NCI-H146 treated with DMSO at 0.1 percent for 48 hours (cell line): Measurements from ENCODE around the gene ALG9.

Experiments
- DNase-seq: peaks from one replicate; lab custom pipeline; 2025; ENCODE audit not compliant: unreplicated experiment; lab: John Stamatoyannopoulos, UW

ALG9 gene

DNA sequence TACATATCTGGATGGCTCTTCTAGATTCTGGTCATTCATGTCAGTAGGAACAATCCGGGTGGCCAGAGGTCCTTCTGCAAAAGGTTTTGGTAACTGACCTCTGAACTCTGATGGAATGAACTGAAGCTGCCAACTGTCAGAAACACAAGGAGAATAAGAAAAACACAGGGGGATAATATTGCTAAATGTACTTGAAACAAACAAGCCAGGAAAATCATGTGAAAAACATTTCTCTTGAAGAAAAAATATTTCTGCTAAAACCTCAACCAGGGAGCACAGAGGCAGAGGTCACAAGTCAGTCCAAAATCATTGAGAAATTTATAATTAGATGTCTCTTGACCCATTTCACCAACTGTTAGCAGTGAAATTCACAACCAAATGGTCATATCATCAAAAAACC lies 35.2 kb downstream of the ALG9 start:
- no peak for DNase-seq

DNA sequence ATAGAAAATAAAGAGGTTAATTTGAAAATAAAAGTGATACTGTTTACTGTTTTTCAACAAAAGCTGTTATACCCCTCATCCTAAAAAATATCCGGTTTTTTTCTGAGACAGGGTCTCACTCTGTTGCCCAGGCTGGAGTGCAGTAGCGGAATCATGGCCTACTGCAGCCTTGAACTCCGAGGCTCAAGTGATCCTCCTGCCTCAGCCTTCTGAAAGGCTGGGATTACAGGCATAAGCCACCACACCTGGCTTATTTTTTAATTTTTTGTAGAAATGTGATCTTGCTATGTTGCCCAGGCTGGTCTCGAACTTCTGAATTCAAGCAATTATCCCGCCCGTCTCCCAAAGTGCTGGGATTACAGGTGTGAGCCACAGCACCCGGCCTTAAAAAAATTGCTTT lies 35.7 kb downstream of the ALG9 start:
- DNase-seq: no peak

DNA sequence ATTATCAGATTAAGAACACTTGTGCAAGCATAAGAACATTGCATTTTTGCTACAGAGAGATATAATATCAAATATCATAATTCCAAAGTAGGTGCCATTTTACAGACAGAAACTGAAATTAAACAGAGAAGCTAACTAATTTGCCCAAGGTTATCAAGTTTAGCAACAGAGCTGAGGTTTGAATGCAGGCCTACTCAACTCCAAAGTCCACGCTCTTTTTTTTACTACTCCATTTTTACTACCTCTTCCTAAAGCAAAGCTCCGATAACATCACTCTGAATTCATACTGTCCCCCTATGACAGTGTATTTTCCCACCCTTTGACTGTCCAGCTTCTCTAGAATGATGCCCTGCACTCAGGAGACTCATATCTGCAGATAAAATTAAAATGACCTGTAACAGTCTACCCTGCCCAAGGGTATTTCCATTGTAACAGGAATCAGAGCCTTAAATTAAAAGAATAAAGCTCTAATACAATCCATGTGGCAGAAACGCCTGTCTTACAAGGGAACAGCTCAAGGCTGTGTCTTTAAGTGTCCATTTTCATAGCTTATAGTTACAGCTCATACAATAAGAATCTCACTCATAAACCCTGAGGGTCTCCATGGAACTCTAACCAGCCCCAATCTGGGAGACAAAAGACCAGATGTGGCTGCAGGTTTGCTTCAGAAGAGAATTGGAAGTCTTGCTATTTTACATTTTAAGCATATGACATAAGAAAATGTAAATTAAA lies 36.8 kb downstream of the ALG9 start:
- no peak for DNase-seq

DNA sequence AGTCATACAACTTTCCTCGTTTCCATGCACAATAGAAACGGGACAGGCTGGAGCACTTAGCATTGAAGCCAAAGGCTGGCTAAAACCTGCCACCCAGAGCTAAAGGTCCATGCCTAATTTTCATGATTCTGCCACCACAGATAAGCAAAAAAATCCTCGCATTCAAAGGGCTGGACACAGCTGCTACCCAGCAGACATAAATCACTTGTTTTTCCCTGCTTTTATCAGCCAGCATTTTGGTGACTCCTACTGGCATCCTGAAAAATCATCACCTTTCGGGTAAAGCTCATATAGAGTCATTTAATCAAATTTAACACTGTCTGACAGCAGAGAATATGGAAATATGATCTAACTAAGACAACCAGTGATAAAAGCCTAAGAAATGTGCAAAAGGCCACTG lies 37.9 kb downstream of the ALG9 start:
- DNase-seq: no peak

DNA sequence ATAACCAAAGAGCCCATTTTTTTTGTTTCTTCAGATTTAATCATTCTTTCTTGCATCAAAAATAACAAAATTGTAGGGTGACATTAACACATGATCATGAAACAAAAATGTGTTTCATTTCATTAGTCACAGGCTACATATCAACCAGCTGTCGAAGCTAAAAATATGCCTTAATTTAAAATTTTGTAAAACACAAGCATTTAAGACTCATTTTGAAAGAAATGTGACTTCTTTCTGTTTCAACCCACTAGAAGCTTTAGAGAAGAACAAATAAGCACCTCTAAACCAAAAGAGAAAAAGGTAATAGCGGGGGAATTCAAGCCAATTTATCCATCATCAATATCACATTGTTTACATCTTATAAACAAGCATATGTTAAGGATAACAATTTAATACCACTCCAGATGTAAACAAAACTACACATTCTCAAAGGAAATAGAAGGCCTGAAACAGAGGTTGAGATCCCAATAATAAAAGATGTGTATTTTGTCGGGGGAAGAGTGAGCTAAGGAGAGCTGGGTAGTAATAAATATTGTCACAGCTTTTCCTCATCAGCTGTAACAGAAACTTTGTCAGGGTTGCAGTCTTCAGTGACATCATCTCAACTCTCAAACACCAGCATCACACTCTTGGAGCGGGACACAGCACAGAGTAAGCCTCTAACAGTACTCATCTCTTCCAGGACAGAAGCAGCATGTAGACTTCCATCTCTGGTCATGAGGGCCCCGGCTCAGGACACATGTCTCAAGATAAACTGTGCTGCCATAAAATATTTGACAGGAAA lies 42.0 kb downstream of the ALG9 start:
- DNase-seq: no peak

DNA sequence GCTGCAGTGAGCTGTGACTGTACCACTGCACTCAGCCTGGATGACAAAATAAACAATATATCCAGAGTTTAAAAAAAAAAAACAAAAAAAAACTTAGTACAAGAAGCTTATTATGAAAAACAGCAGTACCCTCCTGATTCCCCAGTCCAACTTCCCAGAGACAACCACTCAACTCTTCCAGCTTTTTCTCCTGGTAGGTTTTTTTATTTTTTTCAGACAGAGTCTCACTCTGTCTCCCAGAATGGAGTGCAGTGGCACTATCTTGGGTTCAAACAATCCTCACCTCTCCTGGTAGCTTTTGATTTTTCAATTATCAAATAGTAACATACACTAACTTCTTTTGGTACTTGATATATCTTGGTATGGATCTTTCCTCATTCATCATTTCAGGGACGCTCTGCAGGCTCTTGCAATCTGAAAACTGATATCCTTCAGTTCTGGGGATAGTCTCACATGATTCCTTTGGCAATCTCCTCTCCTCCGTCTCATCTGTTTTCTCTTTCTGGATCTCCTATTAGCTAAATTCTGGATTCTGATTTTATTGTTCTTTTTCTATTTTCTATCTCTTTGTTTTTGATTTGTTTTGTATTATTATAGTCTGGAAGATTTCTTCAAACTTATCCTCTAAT lies 44.9 kb downstream of the ALG9 start:
- no peak for DNase-seq

DNA sequence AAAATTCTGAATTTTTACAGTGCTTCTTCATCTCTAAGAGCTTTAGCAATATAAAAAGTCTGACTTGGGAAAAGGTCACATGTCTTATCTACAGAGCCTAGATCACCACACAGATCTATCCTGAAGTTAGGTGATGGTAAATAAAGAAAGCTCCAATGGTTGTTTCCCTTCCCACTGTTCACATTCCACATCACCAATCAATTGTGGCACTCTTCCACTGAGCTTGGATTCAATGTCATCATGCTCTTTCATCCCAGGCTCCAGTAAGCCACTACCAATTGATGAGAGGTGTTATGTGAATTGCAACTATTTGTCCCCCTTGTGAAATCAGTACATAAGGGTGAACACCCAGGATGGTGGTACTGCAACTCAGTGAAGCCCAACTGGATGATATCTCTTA lies 47.8 kb downstream of the ALG9 start:
- DNase-seq: no peak

DNA sequence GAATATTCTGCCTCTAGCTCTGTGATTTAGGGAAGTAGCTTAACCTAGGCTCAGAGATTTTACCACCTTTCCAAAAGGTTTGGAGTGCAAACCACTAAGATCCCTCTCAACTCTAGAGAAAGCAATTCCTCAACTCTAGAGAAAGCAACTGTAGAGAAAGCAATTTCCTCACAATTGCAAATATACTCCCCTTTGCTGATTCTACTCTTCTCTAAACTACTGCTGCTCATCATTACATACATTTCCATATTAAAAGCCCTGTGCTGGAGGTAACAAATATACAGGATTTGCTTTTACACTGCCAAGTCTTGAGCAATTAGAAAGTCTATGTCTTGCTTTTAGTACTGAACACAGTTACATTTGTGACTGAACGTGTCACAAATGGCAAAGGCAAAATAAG lies 48.2 kb downstream of the ALG9 start:
- DNase-seq: no peak

DNA sequence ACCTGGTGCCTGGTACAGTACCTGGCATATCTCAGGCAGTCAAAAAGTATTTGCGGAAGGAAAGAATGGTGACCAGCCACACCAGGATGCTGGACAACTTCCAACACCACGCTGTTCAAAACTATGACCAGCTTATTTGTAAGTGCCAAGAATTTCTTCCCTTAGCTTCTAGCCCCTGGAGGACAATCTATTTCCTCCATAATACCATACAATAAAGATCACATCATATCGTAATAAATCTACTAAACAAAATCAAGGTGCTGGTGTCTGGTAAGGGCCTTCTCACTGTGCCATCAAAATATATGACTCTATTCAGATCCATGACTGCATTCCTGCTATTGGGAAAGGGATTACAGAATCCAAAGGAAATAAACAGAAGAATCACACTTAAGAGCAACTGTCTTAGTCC lies 51.5 kb downstream of the ALG9 start:
- DNase-seq: no peak

DNA sequence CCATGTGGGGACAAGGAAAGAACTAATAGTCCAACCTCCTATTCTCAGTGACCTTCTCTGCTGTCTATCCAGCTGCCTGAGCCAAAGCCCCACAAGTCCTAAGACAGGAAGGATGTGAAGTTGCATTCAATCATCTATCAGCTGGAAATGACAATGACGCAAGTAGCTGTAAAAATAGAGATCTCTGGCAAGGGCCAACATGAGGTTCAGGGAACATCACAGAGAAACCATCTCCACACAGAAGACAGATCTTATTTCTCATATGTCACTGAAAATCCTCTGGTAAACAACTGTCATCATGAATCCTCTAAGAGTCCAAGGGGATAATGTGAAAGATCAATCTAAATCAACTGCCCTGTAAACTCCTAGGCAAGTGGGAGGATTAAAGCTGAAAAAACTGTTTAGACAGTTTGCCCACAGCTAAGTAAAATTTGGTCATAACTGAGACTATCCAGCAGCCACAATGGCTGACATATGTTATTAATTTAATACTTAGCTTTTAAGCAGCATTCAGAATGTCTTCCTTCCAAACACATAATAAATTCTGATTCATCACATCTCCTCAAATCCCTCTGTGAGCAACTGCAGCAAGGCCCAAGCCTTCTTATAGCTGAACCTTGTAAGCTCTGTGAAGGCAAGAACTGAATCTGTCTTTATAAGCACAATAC lies 52.1 kb downstream of the ALG9 start:
- DNase-seq: no peak

DNA sequence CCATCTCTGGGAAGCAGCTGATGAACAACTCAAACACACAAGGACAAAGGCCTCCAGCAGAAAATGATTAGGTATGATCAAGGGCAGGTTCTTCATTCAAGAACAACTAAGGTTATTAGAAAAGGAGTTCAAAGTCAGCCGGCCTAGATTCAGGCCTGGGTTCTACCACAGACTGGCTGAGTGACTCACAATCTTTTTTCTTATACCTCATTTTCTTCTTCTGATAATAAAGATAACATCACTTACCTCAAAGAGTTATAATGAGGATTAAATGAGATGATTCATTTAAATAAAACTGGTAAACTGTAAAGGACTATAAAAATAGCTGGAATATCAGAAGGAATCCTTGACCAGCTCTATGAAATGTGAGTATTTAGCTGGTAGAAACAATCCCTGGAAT lies 55.9 kb downstream of the ALG9 start:
- no peak for DNase-seq

DNA sequence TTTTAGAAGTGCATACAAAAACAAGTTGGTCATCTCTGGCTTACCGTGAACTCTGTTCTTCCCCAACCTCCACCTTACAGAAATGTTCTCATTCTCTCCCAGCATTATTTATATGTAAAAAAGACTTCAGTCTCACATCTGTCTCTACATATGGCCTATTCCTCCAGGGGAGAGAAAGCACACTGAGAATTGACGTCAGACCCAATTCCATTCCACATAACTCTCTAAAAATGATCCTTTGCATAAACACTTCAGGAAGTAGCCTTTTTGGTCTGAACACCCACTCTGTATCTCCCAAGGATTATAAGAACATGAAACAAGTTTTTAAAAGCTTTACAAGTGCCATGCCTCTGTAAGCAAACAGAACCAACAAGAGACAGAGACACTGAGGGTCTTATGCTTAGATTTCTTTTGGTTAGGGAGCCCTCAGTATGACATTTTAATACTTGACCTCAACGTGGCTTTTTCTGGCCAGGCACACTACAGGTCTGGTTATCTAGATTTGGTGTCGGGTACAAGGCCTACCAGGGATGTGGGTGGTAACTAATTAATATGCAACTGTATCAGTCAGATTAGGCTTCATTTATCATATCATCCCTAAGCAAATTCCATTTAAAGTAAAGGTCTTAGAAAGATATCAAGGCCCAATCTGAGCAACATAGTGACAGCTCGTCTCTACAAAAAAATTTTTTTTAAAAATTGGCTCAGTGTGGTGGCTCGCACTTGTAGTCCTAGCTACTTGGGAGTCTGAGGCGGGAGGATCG lies 56.6 kb downstream of the ALG9 start:
- DNase-seq: no peak

DNA sequence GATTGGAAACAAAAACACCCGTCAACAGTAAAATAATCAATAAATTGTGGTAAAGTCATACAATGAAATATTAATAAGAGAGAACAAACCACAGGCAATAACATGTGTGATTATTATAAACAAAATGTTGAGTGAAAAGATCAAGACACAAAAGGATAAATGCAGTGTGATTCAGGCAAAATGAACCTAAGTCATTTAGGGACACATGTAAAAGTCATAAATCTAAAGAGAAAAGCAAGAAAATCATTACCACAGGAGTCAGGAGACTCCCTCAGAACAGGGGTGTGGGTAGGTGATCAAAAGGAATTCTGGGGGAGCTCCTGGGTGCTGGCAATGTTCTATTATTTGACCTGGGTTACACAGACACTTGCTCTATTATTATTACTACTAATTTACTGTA lies 57.3 kb downstream of the ALG9 start:
- no peak for DNase-seq

DNA sequence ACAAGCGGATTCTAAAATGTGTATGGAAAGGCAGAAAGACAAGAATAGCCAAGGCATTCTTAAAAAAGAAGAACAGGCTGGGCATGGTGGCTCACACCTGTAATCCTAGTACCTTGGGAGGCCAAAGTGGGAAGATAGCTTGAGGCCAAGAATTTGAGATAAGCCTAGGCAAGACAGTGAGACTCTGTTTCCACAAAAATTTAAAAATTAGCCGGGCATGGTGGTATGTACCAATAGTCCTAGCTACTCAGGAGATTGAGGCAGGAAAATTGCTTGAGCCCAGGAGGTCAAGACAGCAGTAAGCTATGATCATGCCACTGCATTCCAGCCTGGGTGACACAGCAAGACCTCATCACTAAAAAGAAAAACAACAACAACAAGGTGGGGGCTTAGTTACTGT lies 59.2 kb downstream of the ALG9 start:
- DNase-seq: no peak

DNA sequence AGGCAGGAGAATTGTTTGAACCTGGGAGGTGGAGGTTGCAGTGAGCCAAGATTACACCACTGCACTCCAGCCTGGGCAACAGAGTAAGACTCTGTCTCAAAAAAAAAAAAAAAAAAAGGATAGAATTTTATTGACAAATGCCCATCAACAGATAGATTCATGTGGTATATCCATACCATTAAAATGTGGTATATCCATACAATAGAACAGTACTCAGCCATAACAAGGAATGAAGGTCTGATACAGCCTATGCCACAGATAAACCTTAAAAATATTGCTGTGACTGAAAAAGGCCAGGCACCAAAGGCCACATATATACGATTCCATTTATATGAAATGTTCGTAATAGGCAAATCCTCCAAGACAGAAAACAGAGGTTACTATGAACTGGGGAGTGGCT lies 59.9 kb downstream of the ALG9 start:
- DNase-seq: no peak

DNA sequence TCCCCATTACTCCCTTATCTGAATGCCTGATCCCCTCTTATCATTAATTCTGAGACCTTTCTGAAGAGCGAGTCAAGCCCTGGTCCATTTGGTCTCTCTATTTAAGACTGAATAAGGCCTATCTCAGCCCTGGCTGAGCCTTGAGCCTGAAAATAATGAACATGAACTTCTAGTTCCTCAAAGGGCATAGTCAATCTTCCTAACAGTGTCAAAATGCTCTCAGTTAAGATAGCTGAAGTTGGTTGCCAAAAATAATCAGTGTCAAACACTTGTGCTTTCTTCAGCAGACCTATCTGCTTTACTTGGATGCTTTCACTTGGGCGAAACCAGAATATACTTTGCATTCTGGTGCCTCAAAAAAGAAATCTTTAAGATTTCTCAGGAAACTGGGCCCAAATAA lies 62.5 kb downstream of the ALG9 start:
- no peak for DNase-seq

DNA sequence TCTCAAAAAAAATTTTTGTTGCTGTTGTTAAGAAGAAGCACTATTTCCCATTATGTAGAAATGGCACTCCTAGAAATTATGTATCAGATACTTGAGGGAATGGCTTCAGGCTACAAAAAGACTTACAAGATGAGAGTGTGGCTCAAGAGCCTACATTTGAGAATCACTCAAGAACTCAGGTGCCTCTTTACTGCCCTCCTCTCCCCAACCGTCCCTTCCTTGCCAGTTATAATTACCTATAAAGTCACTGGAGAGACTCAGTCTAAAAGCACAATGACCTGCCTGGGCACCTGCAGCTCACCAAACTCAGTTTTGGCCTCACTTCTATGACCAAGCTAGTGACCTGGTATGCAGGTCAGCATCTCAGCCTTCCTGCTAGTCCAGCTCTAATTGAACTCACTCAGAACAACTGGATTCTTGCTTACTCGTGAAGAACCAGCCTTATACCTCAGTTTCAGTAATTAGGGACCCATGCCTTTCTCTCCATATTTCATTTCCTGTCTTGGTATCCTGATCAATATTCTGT lies 63.3 kb downstream of the ALG9 start:
- DNase-seq: no peak

DNA sequence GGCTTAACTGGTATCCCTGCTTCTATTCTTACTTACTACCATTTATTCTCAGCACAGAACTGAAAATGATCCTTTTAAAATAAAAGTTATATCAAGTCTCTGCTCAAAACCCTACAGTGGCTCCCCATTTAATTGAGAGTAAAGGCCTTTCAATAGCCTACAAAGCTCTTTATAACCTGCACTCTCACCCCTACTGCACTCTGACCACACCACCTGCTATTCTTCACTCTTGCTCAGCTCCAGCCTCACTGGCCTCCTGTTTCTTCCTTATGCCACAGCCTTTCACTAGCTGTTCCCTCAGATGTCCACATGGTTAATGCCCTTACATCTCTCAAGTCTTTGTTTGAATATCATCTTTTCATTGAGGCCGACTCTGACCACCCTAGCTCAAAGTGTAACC lies 64.3 kb downstream of the ALG9 start:
- DNase-seq: no peak

DNA sequence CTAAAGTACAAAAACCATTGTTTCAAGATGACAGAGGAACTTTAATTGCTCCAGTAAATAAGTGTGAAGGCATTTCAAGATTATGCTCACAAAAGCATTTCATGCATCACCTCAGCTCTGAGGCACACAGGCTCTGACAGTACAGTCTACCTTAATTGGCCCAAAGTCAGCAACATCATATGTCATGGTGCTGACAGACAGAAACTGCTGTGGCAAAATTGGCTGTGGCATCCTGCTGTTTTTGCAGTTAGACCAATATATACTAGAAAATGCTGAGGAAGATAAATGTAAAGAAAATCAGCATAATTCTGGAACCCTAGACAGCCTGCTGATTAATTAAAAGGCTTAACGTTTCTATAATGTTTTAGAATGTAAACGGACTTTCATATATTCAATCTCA lies 70.2 kb downstream of the ALG9 start:
- no peak for DNase-seq

DNA sequence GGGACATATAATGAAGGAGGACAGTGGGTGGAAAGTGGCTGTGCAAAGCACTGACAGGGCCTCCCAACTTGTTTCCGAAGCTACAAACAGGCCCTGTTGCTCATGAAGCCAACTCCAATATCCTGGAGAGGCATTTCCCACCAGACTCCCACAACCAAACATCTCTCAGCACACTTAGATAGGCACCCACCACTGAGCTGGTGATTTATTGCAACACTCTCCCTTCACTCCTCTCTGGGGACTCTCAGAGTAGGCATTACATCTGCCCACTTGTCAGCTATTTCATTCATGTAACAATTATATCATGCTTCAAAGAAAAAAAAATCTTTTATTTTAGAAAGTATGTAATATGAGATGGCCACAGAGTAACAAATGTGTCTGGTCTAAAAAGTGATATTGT lies 73.1 kb downstream of the ALG9 start:
- no peak for DNase-seq

DNA sequence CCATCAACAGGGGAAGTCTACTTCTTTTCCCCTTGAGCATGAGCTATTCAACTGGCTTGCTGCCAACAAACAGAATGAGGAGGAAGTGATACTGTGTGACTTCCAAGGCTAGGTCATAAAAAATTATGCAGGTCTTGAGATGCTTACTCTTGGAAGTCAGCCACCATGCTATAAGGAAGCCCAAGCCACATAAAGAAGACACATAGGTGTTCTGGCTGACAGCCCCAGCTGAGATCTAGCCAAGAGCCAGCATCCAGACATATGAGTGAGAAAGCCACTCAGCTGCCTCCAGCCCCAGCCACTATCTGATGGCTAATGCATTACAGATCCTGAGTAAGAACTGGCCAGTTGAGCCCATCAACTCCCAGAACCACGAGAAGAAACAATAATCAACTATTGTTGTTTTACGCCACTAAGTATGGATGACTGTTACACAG lies 74.2 kb downstream of the ALG9 start:
- DNase-seq: no peak
